Ramos (cell line): ENCODE data around the gene KRT8.
"Not testable (repeated sequence)": the region's sequence is repeated elsewhere in the genome, so short reads cannot be mapped to it uniquely, and the experiment has no call there.

Source experiments
- in situ Hi-C: fragments of 300-500 bp; cut with MboI; formaldehyde crosslinking; loops from one replicate; pipeline ENCODE4 v1.14.3; 2022; ENCODE audit warnings: low sequenced_read_pairs; ENCODE audit not compliant: unreplicated experiment

The KRT8 gene

DNA sequence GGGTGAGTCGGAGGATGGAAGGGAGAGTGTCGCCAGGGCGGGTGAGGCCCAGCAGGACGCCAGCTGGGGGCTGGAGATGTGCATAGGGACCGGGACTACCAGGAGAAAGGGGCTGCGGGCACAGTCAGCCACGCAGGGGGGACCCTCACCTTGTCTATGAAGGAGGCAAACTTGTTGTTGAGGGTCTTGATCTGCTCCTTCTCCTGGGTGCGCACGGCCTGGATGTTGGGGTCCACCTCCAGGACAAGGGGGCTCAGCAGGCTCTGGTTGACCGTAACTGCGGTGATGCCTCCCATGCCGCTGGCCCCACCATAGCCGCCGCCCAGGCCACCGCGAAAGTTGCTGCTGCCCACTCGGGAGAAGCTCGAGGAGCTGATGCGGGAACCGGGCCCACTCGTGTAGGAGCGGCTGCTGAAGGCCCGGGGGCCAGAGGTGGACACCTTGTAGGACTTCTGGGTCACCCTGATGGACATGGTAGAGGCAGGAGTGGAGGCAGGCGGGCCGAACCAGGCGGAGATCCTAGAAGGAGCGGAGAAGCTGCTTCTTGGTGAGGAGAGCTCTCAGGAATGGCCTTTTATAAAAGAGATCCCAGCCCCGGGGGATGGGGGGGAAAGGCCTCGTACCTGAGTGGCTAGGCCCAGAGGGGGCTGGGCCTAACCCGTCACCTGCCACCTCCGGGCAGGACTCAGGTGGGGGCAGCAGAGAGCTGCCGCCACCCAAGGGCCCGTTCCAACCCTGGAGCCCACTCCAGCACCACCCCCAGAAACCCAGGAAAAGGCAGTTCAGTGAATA is at the start of gene KRT8:
Gene KRT8 (minus strand): TSS at position 568 of the 792 bp plus-strand sequence. CDS start 95 bp downstream, at position 473.
- in situ Hi-C loops = not testable (repeated sequence)

DNA sequence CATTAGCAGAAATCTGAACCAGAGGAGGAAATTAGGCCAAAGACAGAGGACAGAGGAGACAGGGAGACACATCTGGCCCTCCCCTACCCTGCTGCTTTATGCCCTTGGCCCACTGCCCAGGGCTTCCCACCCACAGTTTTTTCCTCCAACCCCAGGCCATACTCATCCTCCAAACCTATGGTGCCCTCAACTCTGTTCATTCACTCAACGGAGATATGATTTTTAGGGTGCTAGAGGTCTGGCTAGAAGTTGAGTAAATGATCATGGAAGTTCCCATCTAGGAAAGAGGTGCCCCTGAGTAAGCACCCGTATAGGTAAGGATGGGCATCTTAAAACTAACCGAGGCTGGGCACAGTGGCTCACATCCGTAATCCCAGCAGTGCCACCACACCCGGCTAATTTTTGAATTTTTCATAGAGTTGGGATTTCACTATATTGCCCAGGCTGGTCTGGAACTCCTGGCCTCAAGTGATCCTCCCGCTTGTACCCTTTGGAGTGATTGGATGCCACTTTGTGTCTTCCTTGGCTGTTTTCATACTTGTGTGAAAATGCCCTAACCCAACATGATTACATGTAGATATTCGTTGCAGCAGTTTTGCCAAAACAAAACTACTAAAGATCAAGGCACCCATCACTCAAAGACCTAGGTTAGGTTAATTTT is 48.4 kb upstream of the KRT8 start:
- in situ Hi-C loops = no loop called here

DNA sequence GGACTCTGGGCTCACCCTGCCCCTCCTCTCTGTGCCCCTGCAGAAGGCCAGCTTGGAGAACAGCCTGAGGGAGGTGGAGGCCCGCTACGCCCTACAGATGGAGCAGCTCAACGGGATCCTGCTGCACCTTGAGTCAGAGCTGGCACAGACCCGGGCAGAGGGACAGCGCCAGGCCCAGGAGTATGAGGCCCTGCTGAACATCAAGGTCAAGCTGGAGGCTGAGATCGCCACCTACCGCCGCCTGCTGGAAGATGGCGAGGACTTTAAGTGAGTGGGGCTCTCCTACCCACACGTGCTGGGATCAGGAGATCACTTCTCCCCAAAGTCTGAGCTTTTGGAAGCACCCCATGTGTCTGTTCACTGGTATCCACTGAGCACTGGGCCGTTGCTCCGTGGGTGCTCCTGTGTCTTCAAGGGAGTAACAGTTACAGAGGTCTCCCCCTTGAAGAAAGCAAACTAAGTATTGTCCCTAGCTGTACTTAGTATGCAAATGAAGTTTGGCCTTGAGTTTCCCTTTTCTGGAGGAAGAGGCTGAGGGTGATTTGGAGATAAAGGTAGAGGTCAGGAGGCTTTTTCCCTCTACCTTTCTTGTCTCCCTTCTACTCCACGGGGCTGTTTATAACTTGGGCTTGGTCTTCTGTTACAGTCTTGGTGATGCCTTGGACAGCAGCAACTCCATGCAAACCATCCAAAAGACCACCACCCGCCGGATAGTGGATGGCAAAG is 47.4 kb upstream of the KRT8 start:
- in situ Hi-C loops = no loop called here

DNA sequence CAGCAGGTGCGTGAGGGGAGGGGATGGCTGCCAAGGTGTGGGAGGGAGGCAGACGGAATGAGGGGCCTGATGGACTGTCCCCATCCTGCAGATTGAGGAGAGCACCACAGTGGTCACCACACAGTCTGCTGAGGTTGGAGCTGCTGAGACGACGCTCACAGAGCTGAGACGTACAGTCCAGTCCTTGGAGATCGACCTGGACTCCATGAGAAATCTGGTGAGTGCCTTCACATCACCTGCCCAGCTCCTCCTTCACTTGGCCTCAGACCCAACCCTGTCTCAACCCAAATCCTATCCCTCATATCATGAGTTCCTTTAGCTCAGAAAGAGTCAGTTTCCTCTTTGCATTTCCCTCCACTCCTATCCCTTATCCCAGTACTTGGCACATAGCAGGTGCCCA is 46.8 kb upstream of the KRT8 start:
- in situ Hi-C loops = no loop called here

DNA sequence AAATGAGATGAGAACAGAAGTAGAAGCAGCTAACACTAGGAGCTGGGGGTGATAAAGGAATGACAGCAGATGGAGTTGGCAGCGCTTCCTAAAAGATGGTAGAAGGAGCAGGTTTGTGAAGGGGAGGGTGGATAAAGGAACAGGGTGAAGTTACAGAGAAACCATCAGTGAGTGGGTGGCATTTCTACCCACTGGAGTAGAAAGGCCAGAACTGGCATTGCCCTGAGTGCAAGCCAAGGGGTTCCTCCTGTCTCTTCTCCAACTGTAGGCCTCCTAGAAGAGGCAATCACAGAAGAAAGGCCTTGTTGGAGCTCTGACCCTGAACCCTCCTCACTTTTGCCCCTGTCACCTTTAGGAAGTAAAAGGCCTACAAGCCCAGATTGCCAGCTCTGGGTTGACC is 46.2 kb upstream of the KRT8 start:
- in situ Hi-C loops = no loop called here

DNA sequence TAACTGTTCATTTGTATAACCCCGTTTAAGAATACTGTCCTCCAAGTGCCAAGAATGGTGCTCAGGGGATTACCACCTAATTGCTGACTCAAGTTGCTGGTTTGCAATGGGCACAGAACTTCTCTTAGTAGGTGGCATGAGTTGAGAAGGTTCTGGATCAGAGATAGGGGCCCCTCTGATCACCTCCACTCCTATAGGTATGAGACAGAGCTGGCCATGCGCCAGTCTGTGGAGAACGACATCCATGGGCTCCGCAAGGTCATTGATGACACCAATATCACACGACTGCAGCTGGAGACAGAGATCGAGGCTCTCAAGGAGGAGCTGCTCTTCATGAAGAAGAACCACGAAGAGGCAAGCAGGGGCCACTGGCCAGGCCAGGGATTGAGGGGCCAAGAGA is 45.7 kb upstream of the KRT8 start:
- in situ Hi-C loops = no loop called here

DNA sequence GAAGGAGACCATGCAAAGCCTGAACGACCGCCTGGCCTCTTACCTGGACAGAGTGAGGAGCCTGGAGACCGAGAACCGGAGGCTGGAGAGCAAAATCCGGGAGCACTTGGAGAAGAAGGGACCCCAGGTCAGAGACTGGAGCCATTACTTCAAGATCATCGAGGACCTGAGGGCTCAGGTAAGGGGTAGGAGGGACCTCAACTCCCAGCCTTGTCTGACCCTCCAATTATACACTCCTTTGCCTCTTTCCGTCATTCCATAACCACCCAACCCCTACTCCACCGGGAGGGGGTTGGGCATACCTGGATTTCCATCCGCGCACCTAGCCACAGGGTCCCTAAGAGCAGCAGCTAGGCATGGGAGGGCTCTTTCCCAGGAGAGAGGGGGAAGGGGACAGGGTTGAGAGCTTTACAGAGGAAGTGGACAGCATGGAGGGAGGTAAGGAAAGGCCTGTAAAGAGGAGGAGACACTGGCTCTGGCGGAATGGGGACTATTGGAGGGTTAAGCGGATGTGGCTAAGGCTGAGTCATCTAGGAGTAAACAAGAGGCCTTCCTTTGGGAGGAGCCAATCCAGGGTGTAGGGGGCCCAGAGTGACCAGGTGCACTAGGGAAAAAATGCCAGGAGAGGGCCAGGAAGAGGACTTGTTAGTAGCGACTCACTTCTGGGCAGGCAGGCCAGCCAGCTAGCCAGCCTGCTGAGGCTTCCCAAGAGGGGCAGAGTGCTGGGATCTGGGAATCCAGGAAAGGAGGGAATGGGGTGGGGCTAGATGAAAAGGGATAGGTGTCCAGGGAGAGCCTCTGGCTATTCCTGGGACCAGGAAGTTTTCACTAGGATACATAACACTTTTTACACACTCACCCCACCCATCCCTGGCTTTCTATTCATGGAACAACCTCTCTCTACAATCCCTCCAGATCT is 44.8 kb upstream of the KRT8 start:
- in situ Hi-C loops = no loop called here

DNA sequence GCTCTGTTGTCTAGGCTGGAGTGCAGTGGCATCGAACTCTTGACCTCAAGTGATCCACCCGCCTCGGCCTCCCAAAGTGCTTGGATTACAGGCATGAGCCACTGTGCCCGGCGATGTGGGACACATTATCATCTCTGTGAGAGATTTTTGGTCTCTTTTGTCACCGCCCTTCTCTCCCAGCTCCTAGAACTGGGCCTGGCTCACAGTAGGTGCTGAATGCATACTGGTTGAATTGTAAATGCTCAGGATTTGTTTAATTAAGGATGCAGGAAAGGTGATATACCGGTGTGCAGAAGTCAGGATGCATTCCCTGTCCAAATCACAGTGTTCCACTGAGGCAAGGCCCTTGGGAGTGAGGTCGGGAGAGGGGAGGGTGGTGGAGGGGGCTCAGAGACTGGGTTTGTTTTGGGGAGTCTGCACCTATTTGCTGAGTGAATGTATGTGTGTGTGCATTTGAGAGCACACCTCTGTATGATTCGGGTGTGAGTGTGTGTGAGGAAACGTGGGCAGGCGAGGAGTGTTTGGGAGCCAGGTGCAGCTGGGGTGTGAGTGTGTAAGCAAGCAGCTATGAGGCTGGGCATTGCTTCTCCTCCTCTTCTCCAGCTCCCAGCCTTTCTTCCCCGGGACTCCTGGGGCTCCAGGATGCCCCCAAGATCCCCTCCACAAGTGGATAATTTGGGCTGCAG is 43.0 kb upstream of the KRT8 start:
- in situ Hi-C loops = no loop called here

DNA sequence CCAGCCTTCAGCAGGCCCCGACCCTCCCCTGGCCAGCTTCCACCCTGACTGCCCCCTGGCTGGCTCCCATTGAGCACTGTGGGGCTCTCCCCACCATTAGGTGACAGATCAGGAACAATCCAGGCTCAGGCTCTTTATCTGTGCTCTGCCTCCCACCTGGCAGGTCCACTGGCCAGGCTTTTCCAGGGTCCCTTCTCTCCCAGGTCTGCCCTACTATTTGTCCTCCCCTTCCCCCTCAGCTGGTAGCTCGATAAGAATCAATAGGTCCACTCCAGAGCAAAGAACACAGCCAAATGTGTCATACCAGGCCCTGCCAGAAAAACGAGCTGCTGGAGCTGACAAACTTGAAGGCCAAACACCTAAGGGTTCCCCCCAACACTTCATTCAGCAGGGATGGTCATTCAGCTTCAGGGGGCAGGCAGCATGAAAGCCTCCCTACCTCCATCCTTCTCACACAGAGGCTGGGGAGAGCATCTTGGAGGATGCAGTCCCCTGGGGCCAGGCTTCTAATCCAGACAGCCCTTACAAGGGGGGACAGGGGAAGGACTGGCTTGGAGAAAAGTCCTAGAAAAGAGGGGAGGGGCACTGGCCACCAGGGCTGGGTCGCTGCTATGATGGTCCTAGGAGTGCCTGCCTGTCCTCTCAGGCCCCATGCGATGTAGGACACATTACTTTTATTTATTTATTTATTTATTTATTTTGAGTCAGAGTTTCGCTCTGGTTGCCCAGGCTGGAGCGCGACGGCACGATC is 42.1 kb upstream of the KRT8 start:
- in situ Hi-C loops = no loop called here

DNA sequence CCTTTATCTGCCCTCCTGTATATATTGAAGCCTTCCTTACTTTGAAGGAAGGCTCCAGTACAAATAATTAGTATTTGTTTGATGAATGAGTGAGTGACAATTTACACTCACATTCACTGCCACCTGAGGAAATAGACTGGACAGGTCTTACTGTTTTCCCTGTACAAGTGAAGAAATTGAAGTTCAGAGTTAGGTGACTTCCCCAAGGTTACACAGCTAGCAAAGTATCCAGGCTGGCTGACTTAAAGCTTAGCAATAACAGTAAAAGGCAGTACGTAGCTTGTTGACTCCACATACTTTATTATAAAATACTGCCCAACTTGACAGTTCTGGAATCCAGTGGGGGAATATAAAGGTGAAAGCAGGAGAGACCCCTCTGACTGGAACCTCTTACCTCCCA is 41.5 kb upstream of the KRT8 start:
- in situ Hi-C loops = no loop called here

DNA sequence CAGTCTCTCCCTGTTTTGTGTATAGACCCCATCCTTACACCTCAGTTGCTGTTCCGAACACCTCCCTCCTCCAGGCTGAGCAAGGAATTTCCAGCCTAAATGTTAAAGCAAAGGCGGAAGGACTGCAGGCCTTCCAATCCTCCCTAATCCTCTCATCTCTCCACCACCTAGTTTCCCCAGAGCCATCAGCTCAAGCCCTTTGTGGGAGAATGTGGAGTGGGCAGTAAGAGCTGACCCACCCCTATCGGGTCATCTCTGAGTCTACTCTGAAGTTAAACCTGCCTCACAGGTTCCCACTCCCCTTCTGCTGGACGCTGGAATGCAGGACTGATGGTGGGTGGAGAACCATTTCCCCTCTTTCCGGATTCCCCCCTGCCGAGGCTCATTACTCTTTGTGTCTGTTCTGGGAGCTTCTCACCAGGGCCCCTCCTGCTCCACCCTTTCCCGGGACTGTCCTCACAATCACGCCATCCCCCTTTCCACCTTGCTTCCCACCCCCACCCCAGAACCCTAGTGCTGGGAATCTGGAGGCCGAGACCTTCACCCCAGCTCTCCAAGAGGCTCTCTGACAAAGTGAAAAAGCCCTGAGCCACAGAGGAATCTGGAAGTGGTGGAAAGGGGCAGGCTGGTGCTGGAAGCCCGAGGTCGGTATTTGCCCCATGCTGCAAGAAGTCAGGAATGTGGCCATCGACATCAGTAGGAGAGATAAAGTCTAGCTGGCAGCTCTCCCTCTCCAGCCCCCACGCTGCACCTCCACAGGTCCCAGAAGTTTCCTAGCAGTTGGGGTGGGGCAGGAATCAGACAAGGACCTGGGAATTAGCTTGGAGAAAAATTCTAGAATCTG is 40.7 kb upstream of the KRT8 start:
- in situ Hi-C loops = no loop called here

DNA sequence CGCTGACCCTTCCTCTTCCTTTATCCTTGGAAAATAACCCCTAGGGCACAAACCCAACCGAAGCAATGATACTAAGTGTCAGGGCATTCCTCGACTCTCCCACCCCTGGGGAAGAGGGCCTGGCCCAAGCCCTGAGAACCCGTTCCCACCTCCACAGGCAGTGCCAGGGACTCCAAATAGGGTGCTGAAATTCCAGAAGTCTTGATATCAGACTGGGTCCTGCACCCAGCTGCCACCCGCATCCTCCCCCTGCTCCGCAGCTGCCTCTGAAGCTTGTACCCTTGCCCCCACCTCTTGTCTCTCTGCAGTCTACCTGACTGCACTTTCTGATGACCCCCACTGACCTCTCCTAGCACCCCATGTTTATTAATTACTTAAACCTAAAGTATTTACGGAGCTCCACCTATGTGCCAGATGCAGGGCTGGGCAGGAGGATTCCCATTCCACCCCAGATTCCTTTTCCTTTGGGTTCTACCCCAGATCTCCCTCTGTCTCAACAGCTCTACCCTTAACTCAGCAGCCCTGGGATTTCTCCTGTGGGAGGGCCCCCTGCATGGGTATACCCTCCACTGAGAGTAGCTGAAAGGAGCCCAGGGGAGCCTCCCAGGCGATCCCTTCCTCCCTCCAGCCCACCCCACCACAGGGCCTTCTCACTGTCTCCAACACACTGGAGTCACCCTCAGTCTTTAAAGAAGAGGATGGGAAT is 40.0 kb upstream of the KRT8 start:
- in situ Hi-C loops = no loop called here

DNA sequence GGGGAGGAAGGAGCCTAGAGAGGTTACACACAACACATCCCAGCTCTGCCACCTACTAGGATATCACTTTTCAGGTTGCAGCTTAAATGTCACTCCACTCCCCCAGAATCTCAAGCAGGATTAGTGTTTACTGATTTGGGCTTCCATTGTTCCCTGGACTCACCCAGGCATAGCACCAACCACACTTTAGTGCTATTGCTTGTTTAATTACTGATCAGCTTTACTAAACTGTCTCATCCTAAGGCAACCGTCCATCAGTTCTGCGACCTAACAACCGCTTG is 38.0 kb upstream of the KRT8 start:
- in situ Hi-C loops = no loop called here

DNA sequence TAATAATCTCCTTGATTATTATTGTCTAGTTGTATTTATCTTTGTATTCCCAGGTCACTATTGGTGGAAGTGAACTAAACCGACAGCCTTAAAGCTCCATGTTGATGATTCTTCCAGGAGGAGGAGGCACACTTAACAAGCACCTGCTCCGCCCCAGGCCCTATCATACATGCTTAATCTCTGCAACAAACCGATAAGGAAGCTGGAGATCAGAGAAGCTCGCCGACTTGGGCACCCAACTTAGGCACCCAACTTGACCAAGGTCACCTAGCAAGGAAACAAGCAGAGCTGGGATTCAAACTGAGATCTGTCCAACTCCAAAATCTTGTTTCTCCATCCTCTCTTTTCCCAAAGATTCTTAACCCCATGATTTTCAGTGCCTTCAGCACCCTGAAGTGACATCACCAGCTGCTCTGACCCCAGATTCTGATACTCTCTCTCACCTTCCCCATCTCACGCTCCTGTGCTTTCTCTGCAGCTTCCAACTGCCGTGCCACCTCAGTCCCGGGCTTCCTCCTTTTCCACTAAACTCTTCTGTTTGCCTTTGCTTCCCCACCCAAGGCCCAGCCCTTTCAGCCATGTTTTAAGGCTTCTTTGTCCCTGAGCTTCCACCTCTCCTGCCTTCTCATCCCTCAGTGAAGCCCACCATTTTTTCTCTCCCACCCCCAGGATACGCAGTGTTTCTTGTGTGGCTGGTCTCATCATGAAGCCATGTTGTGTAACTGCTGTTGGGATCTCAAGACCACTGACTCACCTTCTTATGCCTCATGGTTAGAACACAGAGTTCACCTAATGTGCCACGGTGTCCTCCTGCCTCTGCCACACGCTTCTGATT is 37.4 kb upstream of the KRT8 start:
- in situ Hi-C loops = no loop called here

DNA sequence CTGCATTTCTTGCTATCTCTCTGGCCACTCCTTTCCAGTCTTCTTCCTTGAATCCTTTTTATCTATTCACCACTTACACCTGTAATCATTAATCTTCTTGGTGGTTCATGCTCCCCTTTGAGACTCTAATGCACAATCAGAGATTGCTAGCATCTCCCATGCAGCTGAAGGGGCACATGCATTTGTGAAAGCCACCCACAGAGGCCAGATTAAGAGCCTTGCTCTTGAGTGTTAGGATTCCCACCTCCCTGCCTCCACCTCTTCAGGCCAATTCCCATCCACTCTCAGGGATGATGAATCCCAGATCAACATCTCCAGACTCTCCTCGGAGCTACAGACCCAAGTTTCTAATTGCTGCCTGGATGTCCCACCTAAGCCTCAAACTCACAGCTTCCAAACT is 24.7 kb upstream of the KRT8 start:
- in situ Hi-C loops = no loop called here

DNA sequence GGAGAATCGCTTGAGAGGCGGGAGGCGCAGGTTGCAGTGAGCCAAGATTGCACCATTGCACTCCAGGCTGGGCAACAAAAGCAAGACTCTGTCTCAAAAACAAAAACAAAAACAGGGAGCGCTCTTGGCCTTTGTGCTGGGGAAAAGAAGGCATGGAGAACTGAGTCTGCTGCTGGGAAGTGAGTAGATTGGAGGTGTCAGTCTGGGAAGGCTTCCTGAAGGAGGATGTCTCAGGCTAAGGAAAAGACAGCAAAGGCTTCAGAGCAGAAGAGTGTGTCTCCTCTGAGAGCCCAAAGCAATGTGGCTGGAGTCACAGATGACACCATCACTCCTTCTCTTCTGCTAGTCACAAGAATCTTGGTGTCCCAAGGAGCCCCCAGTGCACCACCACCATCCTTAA is 23.1 kb upstream of the KRT8 start:
- in situ Hi-C loops = no loop called here
